ENCODE measurements around the gene PKD2. TPM values are rescaled to one million over a fixed set of nuclear protein-coding genes. Genes with fewer than 3 reads are reported as not detected.

The PKD2 gene
- total and polyA plus RNA-seq, 2 donors (not counting 1 experiment from before 2014, with no cell fraction given), result 1.8 to 5.8 TPM

DNA sequence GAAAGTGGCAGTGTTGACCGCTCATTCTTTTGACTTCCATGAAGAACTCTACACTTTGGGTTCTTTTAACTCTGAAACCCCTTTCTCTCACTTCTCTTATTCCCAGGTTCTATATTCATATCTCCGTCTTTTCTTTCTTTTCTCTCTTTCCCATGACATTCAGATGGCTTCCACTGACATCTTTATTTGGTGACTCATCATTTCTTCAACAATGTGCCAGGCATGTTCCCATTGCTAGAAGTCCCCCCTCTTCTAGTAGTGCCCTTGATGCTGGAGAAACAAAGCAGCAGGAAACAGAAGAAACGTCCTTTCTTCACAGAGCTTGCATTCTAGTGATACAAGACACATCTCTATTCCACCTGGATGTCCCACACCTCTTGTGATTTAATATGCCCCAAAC lies 33.3 kb downstream of the PKD2 start:
- Histone ChIP-seq H3K9me3 (ENCODE audit: control extremely low read depth in 1 of 3, control insufficient read depth in 2 of 3, insufficient read depth in 1 of 3, low read length in 2 of 3) (no peaks in the 10 kb centered on the region), H2AFZ (ENCODE audit: insufficient read depth, low read depth, low read length, poor library complexity, severe bottlenecking) (no peak overlapping the region), H3K27ac (ENCODE audit: low read length in 2 of 2) (no peak overlapping the region), H3K27me3 (replicated peaks in 1 of 4; ENCODE audit: control extremely low read depth in 1 of 4, control insufficient read depth in 3 of 4, insufficient read depth in 4 of 4, low read length in 3 of 4) (no peaks in the 10 kb centered on the region), H3K4me1 (ENCODE audit: control insufficient read depth in 2 of 2, insufficient read depth in 2 of 2, low read length in 2 of 2) (no peaks in the 10 kb centered on the region), H3K79me2 (ENCODE audit: control insufficient read depth, insufficient read depth, low read length) (no peaks in the 10 kb centered on the region), H3K4me2 (replicated peaks; ENCODE audit: low read depth, low read length, poor library complexity, severe bottlenecking) (no peak overlapping the region), H3K9ac (ENCODE audit: low read length) (no peak overlapping the region), H3K36me3 (replicated peaks in 1 of 2; ENCODE audit: control extremely low read depth in 1 of 2, control insufficient read depth in 1 of 2, extremely low read depth in 1 of 2, insufficient read depth in 2 of 2, low read length in 1 of 2) (peaks cover 0 to 3% of the 10 kb centered on the region in 2 experiments), H3K4me3 (ENCODE audit: control extremely low read depth in 1 of 5, extremely low read depth in 1 of 5, insufficient read depth in 1 of 5, low read depth in 2 of 5, low read length in 4 of 5) (no peak overlapping the region), H4K20me1 (ENCODE audit: control insufficient read depth, insufficient read depth, low read length, poor library complexity, severe bottlenecking) (no peaks in the 10 kb centered on the region)
- ChIA-PET POLR2A (no interaction called here), CTCF (interaction anchor here (2.1 kb wide), 1 partner anchor 172 kb away, joined by 9 read pairs; no protein-coding TSS in a partner anchor)
- ATAC-seq (ENCODE audit: low read depth) (no peak), DNase-seq (no peak)
- Mint-ChIP-seq H3K27me3 (no peaks in the 10 kb centered on the region), H3K27ac (no peak overlapping the region), H3K9me3 (ENCODE audit: insufficient read depth) (no peaks in the 10 kb centered on the region), H3K4me3 (no peak overlapping the region), H3K4me1 (no peaks in the 10 kb centered on the region)
- no peak for TF ChIP-seq EZH2 (IDR thresholded peaks at IDR 0.05; ENCODE audit: borderline replicate concordance, insufficient read depth, low read depth, low read length, poor library complexity, severe bottlenecking)
- TF ChIP-seq, protein P1, sequence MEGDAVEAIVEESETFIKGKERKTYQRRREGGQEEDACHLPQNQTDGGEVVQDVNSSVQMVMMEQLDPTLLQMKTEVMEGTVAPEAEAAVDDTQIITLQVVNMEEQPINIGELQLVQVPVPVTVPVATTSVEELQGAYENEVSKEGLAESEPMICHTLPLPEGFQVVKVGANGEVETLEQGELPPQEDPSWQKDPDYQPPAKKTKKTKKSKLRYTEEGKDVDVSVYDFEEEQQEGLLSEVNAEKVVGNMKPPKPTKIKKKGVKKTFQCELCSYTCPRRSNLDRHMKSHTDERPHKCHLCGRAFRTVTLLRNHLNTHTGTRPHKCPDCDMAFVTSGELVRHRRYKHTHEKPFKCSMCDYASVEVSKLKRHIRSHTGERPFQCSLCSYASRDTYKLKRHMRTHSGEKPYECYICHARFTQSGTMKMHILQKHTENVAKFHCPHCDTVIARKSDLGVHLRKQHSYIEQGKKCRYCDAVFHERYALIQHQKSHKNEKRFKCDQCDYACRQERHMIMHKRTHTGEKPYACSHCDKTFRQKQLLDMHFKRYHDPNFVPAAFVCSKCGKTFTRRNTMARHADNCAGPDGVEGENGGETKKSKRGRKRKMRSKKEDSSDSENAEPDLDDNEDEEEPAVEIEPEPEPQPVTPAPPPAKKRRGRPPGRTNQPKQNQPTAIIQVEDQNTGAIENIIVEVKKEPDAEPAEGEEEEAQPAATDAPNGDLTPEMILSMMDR (IDR thresholded peaks at IDR 0.05), result no peak
- 92% methylated on average over 3 of the region's 3 CpGs for WGBS (ENCODE audit: insufficient coverage)
- intact Hi-C loops (cut with micrococcal nuclease), result no loop called here

DNA sequence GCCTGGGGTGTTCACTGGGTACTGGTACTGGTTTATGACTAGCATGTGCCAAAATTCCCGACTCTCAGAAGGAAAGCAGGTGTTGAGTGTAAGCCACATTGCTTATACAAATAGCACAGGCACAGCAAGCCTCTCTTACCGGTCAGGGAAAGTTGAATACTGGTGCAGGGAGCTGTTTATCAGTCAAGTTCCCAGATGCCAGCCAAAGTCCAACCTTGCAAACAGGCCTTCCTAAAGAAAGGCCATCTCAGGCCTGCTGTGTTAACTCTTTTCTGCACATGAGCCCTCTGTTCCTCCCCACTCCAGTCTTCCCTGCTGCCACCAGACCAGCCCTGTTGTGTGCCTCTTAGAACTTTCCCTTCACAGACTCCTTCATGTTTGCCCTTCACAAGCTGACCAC lies 34.2 kb downstream of the PKD2 start:
- H3K36me3 ChIP-seq (replicated peaks in 1 of 2; ENCODE audit: control extremely low read depth in 1 of 2, control insufficient read depth in 1 of 2, extremely low read depth in 1 of 2, insufficient read depth in 2 of 2, low read length in 1 of 2), result peaks cover 2 to 3% of the 10 kb centered on the region in 2 experiments
- no peaks in the 10 kb centered on the region for H3K4me1 ChIP-seq (ENCODE audit: control insufficient read depth in 2 of 2, insufficient read depth in 2 of 2, low read length in 2 of 2)
- H3K9me3 Mint-ChIP-seq (ENCODE audit: insufficient read depth), result no peaks in the 10 kb centered on the region
- intact Hi-C loops (cut with micrococcal nuclease), result no loop called here
- no peak overlapping the region for H3K4me3 Mint-ChIP-seq
- no peaks in the 10 kb centered on the region for H4K20me1 ChIP-seq (ENCODE audit: control insufficient read depth, insufficient read depth, low read length, poor library complexity, severe bottlenecking)
- no peaks in the 10 kb centered on the region for H3K9me3 ChIP-seq (ENCODE audit: control extremely low read depth in 1 of 3, control insufficient read depth in 2 of 3, insufficient read depth in 1 of 3, low read length in 2 of 3)
- H3K4me3 ChIP-seq (ENCODE audit: control extremely low read depth in 1 of 5, extremely low read depth in 1 of 5, insufficient read depth in 1 of 5, low read depth in 2 of 5, low read length in 4 of 5), result no peak overlapping the region
- WGBS (ENCODE audit: insufficient coverage), result 100% methylated on average over 1 of the region's 2 CpGs
- H3K9ac ChIP-seq (ENCODE audit: low read length), result no peak overlapping the region
- TF ChIP-seq, protein P1 (IDR thresholded peaks at IDR 0.05), result no peak
- no peak for TF ChIP-seq EZH2 (IDR thresholded peaks at IDR 0.05; ENCODE audit: borderline replicate concordance, insufficient read depth, low read depth, low read length, poor library complexity, severe bottlenecking)
- ATAC-seq (ENCODE audit: low read depth), result no peak
- H3K27me3 Mint-ChIP-seq, result no peaks in the 10 kb centered on the region
- H3K27ac Mint-ChIP-seq, result no peak overlapping the region
- no peaks in the 10 kb centered on the region for H3K27me3 ChIP-seq (replicated peaks in 1 of 4; ENCODE audit: control extremely low read depth in 1 of 4, control insufficient read depth in 3 of 4, insufficient read depth in 4 of 4, low read length in 3 of 4)
- no peak overlapping the region for H3K4me2 ChIP-seq (replicated peaks; ENCODE audit: low read depth, low read length, poor library complexity, severe bottlenecking)
- no peak overlapping the region for H2AFZ ChIP-seq (ENCODE audit: insufficient read depth, low read depth, low read length, poor library complexity, severe bottlenecking)
- no peak for DNase-seq
- no peaks in the 10 kb centered on the region for H3K79me2 ChIP-seq (ENCODE audit: control insufficient read depth, insufficient read depth, low read length)
- no peaks in the 10 kb centered on the region for H3K4me1 Mint-ChIP-seq
- H3K27ac ChIP-seq (ENCODE audit: low read length in 2 of 2), result no peak overlapping the region
- ChIA-PET CTCF (interaction anchor here (1.1 kb wide), 1 partner anchor 170 kb away, joined by 4 read pairs; no protein-coding TSS in a partner anchor), POLR2A (no interaction called here)
